GM06990 (cell line): ENCODE results near the gene GNG13.

Experiments used
- DNase-seq: peaks from one replicate; pipeline ENCODE4 v3.0.0-alpha.2; 2011; ENCODE audit not compliant: insufficient read length; ENCODE audit errors: extremely low read depth
- H3K27me3 ChIP-seq: replicated peaks from 2 replicates; pipeline ENCODE4 v1.6.0; 2011; ENCODE audit warnings: low read length; ENCODE audit not compliant: control insufficient read depth, insufficient read depth
- H3K36me3 ChIP-seq: 2 replicates; pipeline ENCODE4 v1.5.1; 2011; ENCODE audit warnings: low read length; ENCODE audit not compliant: control insufficient read depth, insufficient read depth
- H3K4me3 ChIP-seq: replicated peaks from 2 replicates; pipeline ENCODE4 v1.5.1; 2011; ENCODE audit warnings: low read depth, mild to moderate bottlenecking, control low read depth, low read length
- TF ChIP-seq, protein P1 (sequence below): IDR thresholded peaks from 2 replicates; pipeline ENCODE4 v1.5.1; 2011; ENCODE audit warnings: low read length, control low read depth, mild to moderate bottlenecking, inconsistent platforms; ENCODE audit not compliant: insufficient read depth, poor library complexity, severe bottlenecking

GNG13 gene

GRCh38 chr16:787321-787966, 13.1 kb downstream of the GNG13 start:
- no peak for DNase-seq
- H3K36me3 ChIP-seq = peaks cover 17% of the 10 kb centered on the region
- TF ChIP-seq, protein P1, sequence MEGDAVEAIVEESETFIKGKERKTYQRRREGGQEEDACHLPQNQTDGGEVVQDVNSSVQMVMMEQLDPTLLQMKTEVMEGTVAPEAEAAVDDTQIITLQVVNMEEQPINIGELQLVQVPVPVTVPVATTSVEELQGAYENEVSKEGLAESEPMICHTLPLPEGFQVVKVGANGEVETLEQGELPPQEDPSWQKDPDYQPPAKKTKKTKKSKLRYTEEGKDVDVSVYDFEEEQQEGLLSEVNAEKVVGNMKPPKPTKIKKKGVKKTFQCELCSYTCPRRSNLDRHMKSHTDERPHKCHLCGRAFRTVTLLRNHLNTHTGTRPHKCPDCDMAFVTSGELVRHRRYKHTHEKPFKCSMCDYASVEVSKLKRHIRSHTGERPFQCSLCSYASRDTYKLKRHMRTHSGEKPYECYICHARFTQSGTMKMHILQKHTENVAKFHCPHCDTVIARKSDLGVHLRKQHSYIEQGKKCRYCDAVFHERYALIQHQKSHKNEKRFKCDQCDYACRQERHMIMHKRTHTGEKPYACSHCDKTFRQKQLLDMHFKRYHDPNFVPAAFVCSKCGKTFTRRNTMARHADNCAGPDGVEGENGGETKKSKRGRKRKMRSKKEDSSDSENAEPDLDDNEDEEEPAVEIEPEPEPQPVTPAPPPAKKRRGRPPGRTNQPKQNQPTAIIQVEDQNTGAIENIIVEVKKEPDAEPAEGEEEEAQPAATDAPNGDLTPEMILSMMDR = no peak
- H3K4me3 ChIP-seq = peak overlapping the region; percentile 99
- H3K27me3 ChIP-seq = no peaks in the 10 kb centered on the region

DNA sequence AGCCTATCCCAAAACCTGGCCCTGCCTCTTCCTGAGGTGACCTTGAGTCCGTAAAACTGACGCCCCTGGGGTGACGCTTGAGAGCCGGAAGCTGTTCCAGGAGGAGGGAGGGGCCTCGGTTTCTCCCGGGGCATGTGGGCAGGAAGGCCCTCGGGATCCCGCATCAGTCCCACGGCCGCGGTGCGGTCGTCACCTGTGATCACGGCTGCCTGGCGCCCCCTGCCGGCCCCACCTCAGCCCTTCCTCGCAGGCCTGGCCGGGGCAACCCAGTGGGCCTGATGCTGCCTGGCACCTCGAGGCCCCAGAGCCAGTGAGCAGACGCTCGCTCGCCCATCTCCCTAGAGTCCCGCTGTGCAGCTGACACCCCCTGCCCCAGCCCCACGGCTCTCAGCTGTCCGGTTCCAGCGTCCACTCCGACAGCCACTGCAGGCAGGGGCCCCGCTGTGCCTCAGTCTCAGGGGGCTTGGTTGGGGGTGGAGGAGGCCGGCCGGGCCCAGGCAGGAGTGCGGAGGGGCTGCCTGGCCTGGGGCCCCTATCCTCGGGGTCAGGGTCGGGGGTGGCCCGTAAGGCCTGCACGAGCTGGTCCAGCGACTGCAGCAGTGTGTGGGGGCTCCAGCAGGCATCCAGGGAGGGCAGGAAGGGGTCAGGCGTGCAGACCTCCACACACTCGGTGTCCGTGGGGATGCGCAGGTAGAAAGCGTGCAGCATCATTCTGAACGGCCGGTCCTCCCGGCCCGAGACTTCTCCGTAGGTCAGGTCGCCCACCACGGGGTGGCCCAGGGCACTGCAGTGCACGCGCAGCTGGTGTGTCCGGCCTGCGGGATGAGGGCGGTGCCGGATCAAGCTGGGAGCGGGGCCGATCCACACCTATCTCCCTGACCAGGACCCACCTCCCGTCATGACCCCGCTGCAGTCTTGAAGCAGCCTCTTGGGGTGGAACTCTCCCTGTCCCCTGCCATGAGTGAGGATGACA, 14.7 kb downstream of the GNG13 start:
- H3K27me3 ChIP-seq = no peaks in the 10 kb centered on the region
- TF ChIP-seq, protein P1 = peak; percentile 87
- peak; percentile 68 for DNase-seq

DNA sequence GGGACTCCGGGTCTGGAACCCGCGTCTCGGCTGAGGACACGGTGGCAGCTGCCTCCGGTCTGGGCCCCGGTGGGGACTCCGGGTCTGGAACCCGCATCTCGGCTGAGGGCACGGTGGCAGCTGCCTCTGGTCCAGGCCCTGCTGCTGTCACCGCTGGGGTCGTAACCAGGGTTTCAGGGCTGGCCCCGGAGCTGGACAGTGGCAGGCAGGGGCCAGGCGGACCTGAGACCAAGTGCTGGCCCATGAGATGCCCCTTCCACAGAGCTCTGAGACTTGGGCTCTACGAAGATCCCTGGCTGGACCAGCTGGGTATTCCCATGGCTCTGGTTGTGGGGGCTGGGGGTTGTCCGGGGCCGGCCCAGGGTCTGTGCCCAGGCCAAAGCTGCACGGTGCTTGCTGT, 16.1 kb downstream of the GNG13 start:
- Histone ChIP-seq H3K4me3 (no peak overlapping the region), H3K36me3 (peaks cover 11% of the 10 kb centered on the region), H3K27me3 (no peaks in the 10 kb centered on the region)
- TF ChIP-seq, protein P1 = no peak
- no peak for DNase-seq

More for the DNA sequence above, 14.7 kb downstream of the GNG13 start:
- no peak overlapping the region for H3K4me3 ChIP-seq
- H3K36me3 ChIP-seq = peaks cover 13% of the 10 kb centered on the region

DNA sequence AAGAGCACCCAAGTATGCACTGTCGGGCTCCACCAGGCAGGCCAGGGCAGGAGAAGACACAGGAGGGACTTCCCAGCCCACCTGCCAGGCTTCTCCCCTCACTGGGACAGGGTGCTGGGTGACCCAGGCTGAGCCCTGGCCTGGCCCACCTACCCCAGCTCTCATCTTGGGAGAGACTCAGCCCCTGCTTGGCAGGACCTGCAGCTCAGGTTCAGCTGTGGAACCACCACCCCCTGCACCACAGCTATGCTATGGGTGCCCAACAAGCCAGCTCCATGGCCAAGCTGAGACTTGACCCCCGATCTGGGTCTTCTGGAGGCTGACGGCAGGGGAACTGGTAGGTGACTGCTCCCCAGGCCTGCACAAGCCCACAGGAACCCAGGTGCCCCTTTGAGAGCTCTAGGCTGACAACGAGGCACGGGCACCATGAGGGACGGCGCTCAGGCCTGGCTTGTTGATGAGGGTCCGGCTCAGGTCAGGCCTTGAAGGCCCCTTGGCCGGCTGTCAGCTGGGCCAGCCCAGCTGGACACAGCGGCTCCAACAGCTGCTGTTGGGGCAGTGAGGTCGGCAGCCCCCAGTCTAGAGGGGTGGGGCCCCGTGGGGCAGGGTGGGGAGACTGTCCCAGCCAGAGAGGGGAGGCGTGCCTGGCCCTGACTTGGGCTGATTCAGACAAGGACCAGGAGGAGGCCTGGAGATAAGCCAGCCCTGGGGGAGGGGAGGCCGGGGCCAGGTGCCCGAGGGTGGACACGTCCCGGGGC, 17.0 kb downstream of the GNG13 start:
- DNase-seq = no peak
- H3K4me3 ChIP-seq = no peak overlapping the region
- no peaks in the 10 kb centered on the region for H3K27me3 ChIP-seq
- TF ChIP-seq, protein P1 = no peak
- H3K36me3 ChIP-seq = peaks cover 11% of the 10 kb centered on the region

- TF ChIP-seq, protein P1 = no peak
- no peak overlapping the region for H3K4me3 ChIP-seq
- H3K36me3 ChIP-seq = peaks cover 11% of the 10 kb centered on the region
- no peaks in the 10 kb centered on the region for H3K27me3 ChIP-seq
- no peak for DNase-seq
Measured at GRCh38 chr16:782766-783403, 17.6 kb downstream of the GNG13 start.
